Measurements from ENCODE around the gene ZNF304.

DNA sequence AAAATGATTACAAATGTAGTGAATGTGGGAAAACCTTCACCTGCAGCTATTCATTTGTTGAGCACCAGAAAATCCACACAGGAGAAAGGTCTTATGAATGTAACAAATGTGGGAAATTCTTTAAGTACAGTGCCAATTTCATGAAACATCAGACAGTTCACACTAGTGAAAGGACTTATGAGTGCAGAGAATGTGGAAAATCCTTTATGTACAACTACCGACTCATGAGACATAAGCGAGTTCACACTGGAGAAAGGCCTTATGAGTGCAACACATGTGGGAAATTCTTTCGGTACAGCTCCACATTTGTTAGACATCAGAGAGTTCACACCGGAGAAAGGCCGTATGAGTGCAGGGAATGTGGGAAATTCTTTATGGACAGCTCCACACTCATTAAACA, 47.8 kb downstream of the ZNF304 start:
- TF ChIP-seq CTCF (IDR thresholded peaks at IDR 0.05) = no peak
- no peak for TF ChIP-seq POLR2A (IDR thresholded peaks at IDR 0.05)
